HepG2 (cell line): Measurements from ENCODE around the gene TAF1B. TPM values are rescaled to one million over a fixed set of nuclear protein-coding genes. Genes with fewer than 3 reads are reported as not detected.

ENCODE experiments used
- ATAC-seq: fragments of 200-7000 bp; cut with Tn5 transposase; 3 replicates; pipeline ENCODE4 v1.9.1; 2020; ENCODE audit warnings: mild to moderate bottlenecking, moderate library complexity
- BruUV-seq: library from RNA; stranded (reverse); fragments of 400-500 nt; replicated peaks from 2 replicates; lab custom pipeline; 2021; lab: Mats Ljungman, UMichigan
- CTCF ChIA-PET: fragments of 300-600 bp; formaldehyde crosslinking; extraction: SDS; loops from one replicate; lab custom pipeline; 2021; ENCODE audit warnings: low total read pairs, inconsistent platforms, low intra/inter-chr PET ratio; lab: Yijun Ruan, JAX
- POLR2A ChIA-PET: fragments of 350-600 bp; sonication (Branson Sonifier 250); formaldehyde crosslinking; loops from one replicate; lab custom pipeline; 2020; ENCODE audit warnings: antibody characterized with exemption, inconsistent platforms; lab: Yijun Ruan, JAX
- DNase-seq: peaks from one replicate; pipeline ENCODE4 v3.0.0-alpha.2; 2015; ENCODE audit warnings: low spot score
- FAIRE-seq: peaks from 3 replicates; lab custom pipeline; 2011; peaks lifted over from hg19 to GRCh38; lab: Jason Lieb, UNC
- H2AFZ ChIP-seq: one replicate; pipeline ENCODE4 v1.6.1; 2011; ENCODE audit warnings: low read length, inconsistent platforms
- H3K27ac ChIP-seq: fragments of 300-600 bp; 3 replicates; pipeline ENCODE4 v1.8.0; 2011; ENCODE audit warnings: mixed run types, mild to moderate bottlenecking, mixed read lengths, low read length, inconsistent platforms; ENCODE audit not compliant: insufficient read depth; ENCODE audit errors: extremely low read length
- H3K27me3 ChIP-seq, 2 experiments: fragments of 200-600 bp in 1 of 2; 2 replicates in 1 of 2; 3 replicates in 1 of 2; pipeline versions ENCODE4 v1.6.0 to v1.8.0; 2011; ENCODE audit warnings: low read length in 2 of 2, mild to moderate bottlenecking in 2 of 2, moderate library complexity in 2 of 2, inconsistent platforms in 1 of 2; ENCODE audit not compliant: insufficient read depth in 2 of 2, control insufficient read depth in 1 of 2
- H3K36me3 ChIP-seq, 2 experiments: fragments of 200-600 bp in 1 of 2; replicated peaks in 1 of 2; 2 replicates in 1 of 2; 3 replicates in 1 of 2; pipeline versions ENCODE4 v1.5.1 to v1.8.0; 2011; ENCODE audit warnings: low read length in 2 of 2, inconsistent platforms in 1 of 2; ENCODE audit not compliant: insufficient read depth in 2 of 2, control insufficient read depth in 1 of 2
- H3K4me1 ChIP-seq: 2 replicates; pipeline ENCODE4 v1.5.1; 2012; ENCODE audit warnings: low read length, inconsistent platforms; ENCODE audit not compliant: insufficient read depth
- H3K4me2 ChIP-seq: 2 replicates; pipeline ENCODE4 v1.6.0; 2011; ENCODE audit warnings: low read depth, low read length, inconsistent platforms
- H3K4me3 ChIP-seq, 3 experiments: fragments of 200-600 bp in 1 of 3; sonication (generic), shearing (Covaris generic) in 1 of 3; replicated peaks in 1 of 3; 2 replicates each; pipeline ENCODE4 v1.5.1; 2011 to 2016; ENCODE audit warnings: low read length in 3 of 3, inconsistent platforms in 2 of 3, low read depth in 2 of 3, mild to moderate bottlenecking in 2 of 3, control low read depth in 1 of 3, mixed read lengths in 1 of 3; ENCODE audit not compliant: insufficient read depth in 1 of 3
- H3K79me2 ChIP-seq: one replicate; pipeline ENCODE4 v1.6.1; 2011; ENCODE audit warnings: low read length, inconsistent platforms; ENCODE audit not compliant: insufficient read depth
- H3K9ac ChIP-seq: 2 replicates; pipeline ENCODE4 v1.6.0; 2011; ENCODE audit warnings: mild to moderate bottlenecking, low read depth, low read length, inconsistent platforms; ENCODE audit not compliant: insufficient read depth
- H3K9me3 ChIP-seq: 2 replicates; pipeline ENCODE4 v1.5.1; 2012; ENCODE audit warnings: mild to moderate bottlenecking, low read length
- H4K20me1 ChIP-seq: 2 replicates; pipeline ENCODE4 v1.6.0; 2011; ENCODE audit warnings: inconsistent platforms, mild to moderate bottlenecking, low read length, moderate library complexity; ENCODE audit not compliant: insufficient read depth
- CHD2 ChIP-seq: IDR thresholded peaks from 2 replicates; pipeline ENCODE4 v1.6.1; 2011; ENCODE audit warnings: low read depth, low read length, improper control_type of control experiment
- CHD4 ChIP-seq: fragments of 200-600 bp; sonication (generic); IDR thresholded peaks from 2 replicates; pipeline ENCODE4 v1.7.0; 2017; ENCODE audit warnings: mild to moderate bottlenecking, low read length, borderline replicate concordance
- HHEX ChIP-seq: IDR thresholded peaks from 2 replicates; pipeline ENCODE4 v1.6.1; 2016; ENCODE audit warnings: control low read depth
- KAT2B ChIP-seq: fragments of 150-350 bp; IDR thresholded peaks from 2 replicates; pipeline ENCODE4 v1.6.1; 2014; ENCODE audit warnings: low read depth, low read length, borderline replicate concordance
- MAFF ChIP-seq: IDR thresholded peaks from 2 replicates; pipeline ENCODE4 v1.6.1; 2011; ENCODE audit warnings: low read depth, low read length, improper control_type of control experiment
- NFIC ChIP-seq: IDR thresholded peaks from 2 replicates; pipeline ENCODE4 v1.6.1; 2012; ENCODE audit warnings: mild to moderate bottlenecking, low read length, inconsistent platforms
- NR2F1 ChIP-seq, 2 experiments: fragments of 450-650 bp in 1 of 2; formaldehyde crosslinking in 1 of 2; IDR thresholded peaks; 2 replicates each; pipeline versions ENCODE4 v1.5.0 to v1.6.1; 2016 to 2020; ENCODE audit warnings: mild to moderate bottlenecking in 1 of 2, missing compliant biosample characterization in 1 of 2, missing genetic modification reagents in 1 of 2, moderate library complexity in 1 of 2
- SIN3B ChIP-seq: fragments of 150-350 bp; IDR thresholded peaks from 2 replicates; pipeline ENCODE4 v1.6.1; 2014; ENCODE audit warnings: low read length
- SRSF4 ChIP-seq: fragments of 200-400 bp; formaldehyde crosslinking; IDR thresholded peaks from one replicate; pipeline ENCODE4 v1.6.1; 2018; ENCODE audit warnings: mild to moderate bottlenecking, low read depth, low read length, moderate library complexity; ENCODE audit not compliant: poor library complexity, severe bottlenecking
- ZFP36 ChIP-seq: fragments of 150-350 bp; IDR thresholded peaks from 2 replicates; pipeline ENCODE4 v1.6.1; 2018; ENCODE audit warnings: borderline replicate concordance, low read length, low read depth; ENCODE audit not compliant: partially characterized antibody
- ZNF274 ChIP-seq: sonication (generic); formaldehyde crosslinking; IDR thresholded peaks from 2 replicates; pipeline ENCODE4 v1.5.1; 2020; ENCODE audit warnings: mild to moderate bottlenecking, missing genetic modification reagents
- ZNF709 ChIP-seq: sonication (generic); formaldehyde crosslinking; IDR thresholded peaks from 2 replicates; pipeline ENCODE4 v1.5.0; 2020; ENCODE audit warnings: mild to moderate bottlenecking, missing genetic modification reagents
- ZNF746 ChIP-seq: sonication (generic); formaldehyde crosslinking; IDR thresholded peaks from 2 replicates; pipeline ENCODE4 v1.8.0; 2022; ENCODE audit warnings: mild to moderate bottlenecking, missing genetic modification reagents
- ZNF773 ChIP-seq: sonication (generic); formaldehyde crosslinking; IDR thresholded peaks from 2 replicates; pipeline ENCODE4 v1.4.0; 2020; ENCODE audit warnings: missing genetic modification reagents, borderline replicate concordance
- WGBS: methylation state at CpG from one replicate; pipeline ENCODE4 v1.1.6; 2017; ENCODE audit warnings: low lambda C conversion rate; 5-methylcytosine and 5-hydroxymethylcytosine counted together
- in situ Hi-C: cut with HindIII; loops from 2 replicates; pipeline ENCODE4 v1.10.0; 2017; ENCODE audit warnings: low pct_unique_long_range_greater_than_20kb; ENCODE audit not compliant: extremely low pct_ligation_motif_present
- intact Hi-C: fragments of 100-400 bp; cut with micrococcal nuclease; formaldehyde crosslinking; loops from one replicate; pipeline ENCODE4 v1.10.0; 2022; ENCODE audit not compliant: unreplicated experiment
- polyA plus RNA-seq, 8 experiments: library from polyadenylated mRNA; depleted of rRNA in 3 of 8; stranded (reverse) in 7 of 8; unstranded in 1 of 8; fragments of >200 nt; fragmentation: Illumina TruSeq in 4 of 8; extraction: Trizol in 4 of 8; gene quantifications; 2 replicates each; pipeline versions ENCODE4 v1.2.1 to v1.2.3, GENCODE V29; 2011 to 2016; ENCODE audit warnings: low read depth in 4 of 8, missing spikeins in 1 of 8, mixed read lengths in 1 of 8; ENCODE audit not compliant: insufficient read depth in 1 of 8
- total RNA-seq, 5 experiments: library from RNA; depleted of rRNA; stranded (reverse); fragments of >200 nt; fragmentation: Illumina TruSeq; extraction: Trizol; gene quantifications; 2 replicates each; pipeline ENCODE4 v1.2.3, GENCODE V29; 2016; ENCODE audit warnings: low read depth in 1 of 5
- TF ChIP-seq, protein P1 (sequence below): sonication (generic); formaldehyde crosslinking; IDR thresholded peaks from 2 replicates; pipeline ENCODE4 v1.8.1; 2023; ENCODE audit warnings: mild to moderate bottlenecking, missing genetic modification reagents, borderline replicate concordance
- TF ChIP-seq, protein P2 (sequence below): sonication (generic); formaldehyde crosslinking; IDR thresholded peaks from 2 replicates; pipeline ENCODE4 v1.4.0; 2020; ENCODE audit warnings: missing genetic modification reagents
- TF ChIP-seq, protein P3 (sequence below): sonication (generic); formaldehyde crosslinking; IDR thresholded peaks from 2 replicates; pipeline ENCODE4 v1.8.1; 2023; ENCODE audit warnings: mild to moderate bottlenecking, moderate library complexity, missing genetic modification reagents
- TF ChIP-seq, protein P4 (sequence below): IDR thresholded peaks from 2 replicates; pipeline ENCODE4 v1.4.0; 2020; ENCODE audit warnings: mild to moderate bottlenecking, missing genetic modification reagents

TAF1B gene
- total and polyA plus RNA-seq, 2 of the 13 experiments (the other 11 are each of a cell fraction or from before 2014, with no cell fraction given) = 13.3 to 27.7 TPM

DNA sequence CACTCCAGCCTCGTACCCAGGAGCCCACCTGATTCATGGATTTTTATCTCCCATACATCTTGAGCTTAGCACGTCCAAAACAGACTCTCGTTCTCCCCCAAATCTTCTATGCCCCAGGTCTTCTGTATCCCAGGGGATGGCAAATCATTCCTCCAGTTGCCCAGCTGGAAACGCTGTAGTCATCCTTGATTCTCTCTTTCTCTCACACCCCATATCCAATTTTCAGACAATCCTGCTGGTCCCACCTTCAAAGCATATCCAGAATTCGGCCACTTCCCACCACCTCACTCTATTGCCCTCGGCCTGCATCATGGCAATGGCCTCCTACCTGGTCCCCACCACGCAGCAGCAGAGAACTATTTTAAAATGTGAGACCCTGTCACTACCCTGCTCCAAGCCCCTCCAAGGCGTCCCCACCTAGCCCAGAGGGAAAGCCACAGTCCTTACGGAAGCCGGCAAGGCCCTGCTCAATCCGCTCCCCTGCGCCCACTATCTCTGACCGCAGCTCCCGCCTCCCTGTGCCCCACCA lies 106.8 kb downstream of the TAF1B start:
- H3K9ac ChIP-seq = peak overlapping the region; percentile 65
- CTCF ChIA-PET = no interaction called here
- H3K9me3 ChIP-seq = no peaks in the 10 kb centered on the region
- ATAC-seq = peak; percentile 2
- DNase-seq = no peak
- H4K20me1 ChIP-seq = no peaks in the 10 kb centered on the region
- H3K27me3 ChIP-seq = peaks cover 0 to 9% of the 10 kb centered on the region in 2 experiments; a peak in 3 of 5 replicates
- H3K4me2 ChIP-seq = peak overlapping the region; percentile 92
- peak overlapping the region; percentile 83 to 94 (median 84) for H3K4me3 ChIP-seq
- peak overlapping the region; percentile 68 for H3K27ac ChIP-seq
- peaks cover 4% of the 10 kb centered on the region for H3K79me2 ChIP-seq
- peaks cover 0 to 2% of the 10 kb centered on the region in 2 experiments; a peak in 3 of 5 replicates for H3K36me3 ChIP-seq
- H2AFZ ChIP-seq = no peak overlapping the region
- POLR2A ChIA-PET = interaction anchor here (1.2 to 1.7 kb wide), 3 partner anchors 8 to 107 kb away, joined by 4 to 5 read pairs (median 4); partner anchors contain the start of gene TAF1B
- no peak for FAIRE-seq
- in situ Hi-C loops = no loop called here
- intact Hi-C loops = loop anchor here (5.0 kb wide), 2 partner anchors 138 to 172 kb away; partner anchors contain the start of gene RRM2
- no TSS peak for BruUV-seq
- 67% methylated on average over 14 of the region's 14 CpGs for WGBS
- peaks cover 82% of the 10 kb centered on the region for H3K4me1 ChIP-seq
- no peak for TF ChIP-seq NR2F1 (CRISPR knock-in tag; IDR thresholded peaks at IDR 0.05)
- TF ChIP-seq HHEX = no peak
- no peak for TF ChIP-seq MAFF
- TF ChIP-seq, protein P1, sequence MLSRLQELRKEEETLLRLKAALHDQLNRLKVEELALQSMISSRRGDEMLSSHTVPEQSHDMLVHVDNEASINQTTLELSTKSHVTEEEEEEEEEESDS (CRISPR knock-in tag) = no peak
- no peak for TF ChIP-seq SIN3B
- TF ChIP-seq ZFP36 = no peak
- TF ChIP-seq ZNF274 (CRISPR knock-in tag) = no peak
- TF ChIP-seq CHD4 = no peak
- no peak for TF ChIP-seq SRSF4
- TF ChIP-seq NFIC = no peak
- TF ChIP-seq, protein P2, sequence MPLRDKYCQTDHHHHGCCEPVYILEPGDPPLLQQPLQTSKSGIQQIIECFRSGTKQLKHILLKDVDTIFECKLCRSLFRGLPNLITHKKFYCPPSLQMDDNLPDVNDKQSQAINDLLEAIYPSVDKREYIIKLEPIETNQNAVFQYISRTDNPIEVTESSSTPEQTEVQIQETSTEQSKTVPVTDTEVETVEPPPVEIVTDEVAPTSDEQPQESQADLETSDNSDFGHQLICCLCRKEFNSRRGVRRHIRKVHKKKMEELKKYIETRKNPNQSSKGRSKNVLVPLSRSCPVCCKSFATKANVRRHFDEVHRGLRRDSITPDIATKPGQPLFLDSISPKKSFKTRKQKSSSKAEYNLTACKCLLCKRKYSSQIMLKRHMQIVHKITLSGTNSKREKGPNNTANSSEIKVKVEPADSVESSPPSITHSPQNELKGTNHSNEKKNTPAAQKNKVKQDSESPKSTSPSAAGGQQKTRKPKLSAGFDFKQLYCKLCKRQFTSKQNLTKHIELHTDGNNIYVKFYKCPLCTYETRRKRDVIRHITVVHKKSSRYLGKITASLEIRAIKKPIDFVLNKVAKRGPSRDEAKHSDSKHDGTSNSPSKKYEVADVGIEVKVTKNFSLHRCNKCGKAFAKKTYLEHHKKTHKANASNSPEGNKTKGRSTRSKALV (CRISPR knock-in tag) = no peak
- peak; percentile 58; the same call in 1 of the 2 replicates for TF ChIP-seq ZNF746 (CRISPR knock-in tag)
- no peak for TF ChIP-seq ZNF709 (CRISPR knock-in tag)
- TF ChIP-seq, protein P3, sequence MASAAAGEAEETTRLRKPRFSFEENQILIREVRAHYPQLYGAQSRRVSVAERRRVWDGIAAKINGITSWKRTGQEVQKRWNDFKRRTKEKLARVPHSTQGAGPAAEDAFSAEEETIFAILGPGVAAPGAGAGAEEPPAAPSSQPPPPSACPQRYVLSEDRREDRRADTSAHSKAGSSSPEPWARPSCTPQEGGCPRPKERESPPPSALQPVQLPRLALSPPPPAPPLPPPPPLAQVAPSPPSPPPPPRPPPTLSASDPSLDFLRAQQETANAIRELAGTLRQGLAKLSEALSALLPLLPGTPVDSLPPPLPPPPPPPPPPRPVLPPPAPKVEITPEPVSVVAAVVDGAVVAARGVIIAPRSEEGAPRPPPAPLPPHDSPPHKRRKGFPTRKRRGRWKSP (CRISPR knock-in tag) = no peak
- no peak for TF ChIP-seq ZNF773 (CRISPR knock-in tag)
- TF ChIP-seq KAT2B = no peak
- no peak for TF ChIP-seq CHD2
- TF ChIP-seq, protein P4, sequence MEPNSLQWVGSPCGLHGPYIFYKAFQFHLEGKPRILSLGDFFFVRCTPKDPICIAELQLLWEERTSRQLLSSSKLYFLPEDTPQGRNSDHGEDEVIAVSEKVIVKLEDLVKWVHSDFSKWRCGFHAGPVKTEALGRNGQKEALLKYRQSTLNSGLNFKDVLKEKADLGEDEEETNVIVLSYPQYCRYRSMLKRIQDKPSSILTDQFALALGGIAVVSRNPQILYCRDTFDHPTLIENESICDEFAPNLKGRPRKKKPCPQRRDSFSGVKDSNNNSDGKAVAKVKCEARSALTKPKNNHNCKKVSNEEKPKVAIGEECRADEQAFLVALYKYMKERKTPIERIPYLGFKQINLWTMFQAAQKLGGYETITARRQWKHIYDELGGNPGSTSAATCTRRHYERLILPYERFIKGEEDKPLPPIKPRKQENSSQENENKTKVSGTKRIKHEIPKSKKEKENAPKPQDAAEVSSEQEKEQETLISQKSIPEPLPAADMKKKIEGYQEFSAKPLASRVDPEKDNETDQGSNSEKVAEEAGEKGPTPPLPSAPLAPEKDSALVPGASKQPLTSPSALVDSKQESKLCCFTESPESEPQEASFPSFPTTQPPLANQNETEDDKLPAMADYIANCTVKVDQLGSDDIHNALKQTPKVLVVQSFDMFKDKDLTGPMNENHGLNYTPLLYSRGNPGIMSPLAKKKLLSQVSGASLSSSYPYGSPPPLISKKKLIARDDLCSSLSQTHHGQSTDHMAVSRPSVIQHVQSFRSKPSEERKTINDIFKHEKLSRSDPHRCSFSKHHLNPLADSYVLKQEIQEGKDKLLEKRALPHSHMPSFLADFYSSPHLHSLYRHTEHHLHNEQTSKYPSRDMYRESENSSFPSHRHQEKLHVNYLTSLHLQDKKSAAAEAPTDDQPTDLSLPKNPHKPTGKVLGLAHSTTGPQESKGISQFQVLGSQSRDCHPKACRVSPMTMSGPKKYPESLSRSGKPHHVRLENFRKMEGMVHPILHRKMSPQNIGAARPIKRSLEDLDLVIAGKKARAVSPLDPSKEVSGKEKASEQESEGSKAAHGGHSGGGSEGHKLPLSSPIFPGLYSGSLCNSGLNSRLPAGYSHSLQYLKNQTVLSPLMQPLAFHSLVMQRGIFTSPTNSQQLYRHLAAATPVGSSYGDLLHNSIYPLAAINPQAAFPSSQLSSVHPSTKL (CRISPR knock-in tag) = no peak
